Hematopoietic multipotent progenitor cell treated with erythropoietin and hydrocortisone succinate and interleukin-3 and kit ligand, for 8 days (in vitro differentiated cells): ENCODE results near the gene ACTL10.

Experiments used
- DNase-seq: peaks from one replicate; pipeline ENCODE4 v3.0.0-alpha.2; 2015

ACTL10 gene

GRCh38 chr20:33649201-33649681 is 17.5 kb upstream of the ACTL10 start:
- DNase-seq, result no peak

DNA sequence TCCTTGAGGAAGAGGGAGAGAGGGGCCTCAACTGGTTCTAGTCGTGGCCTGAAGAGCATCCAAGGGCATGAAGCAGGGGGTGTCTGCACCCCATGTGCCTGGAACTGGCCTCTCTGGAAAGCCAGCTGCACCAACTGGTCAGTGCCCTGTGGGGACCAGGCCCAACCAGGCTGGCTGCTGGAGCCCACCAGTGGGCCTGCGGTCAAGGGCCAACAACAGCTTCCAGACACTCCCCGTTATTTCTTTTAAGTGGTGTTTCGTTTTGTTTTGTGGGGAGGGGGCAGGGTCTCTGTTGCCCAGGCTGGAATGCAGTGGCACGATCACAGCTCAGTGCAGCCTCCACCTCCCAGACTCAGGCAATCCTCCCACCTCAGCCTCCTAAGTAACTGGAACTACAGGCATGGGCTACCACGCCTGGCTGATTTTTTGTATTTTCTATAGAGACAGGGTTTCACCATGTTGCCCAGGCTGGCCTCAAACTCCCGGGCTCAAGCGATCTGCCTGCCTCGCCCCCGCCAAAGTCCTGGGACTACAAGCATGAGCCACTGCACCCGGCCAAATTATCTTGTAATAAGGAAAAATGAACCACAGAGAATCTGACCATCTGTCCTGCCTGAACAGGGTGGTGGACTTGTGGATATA is 16.5 kb upstream of the ACTL10 start:
- DNase-seq, result no peak

GRCh38 chr20:33650753-33651561 is 15.8 kb upstream of the ACTL10 start:
- no peak for DNase-seq

DNA sequence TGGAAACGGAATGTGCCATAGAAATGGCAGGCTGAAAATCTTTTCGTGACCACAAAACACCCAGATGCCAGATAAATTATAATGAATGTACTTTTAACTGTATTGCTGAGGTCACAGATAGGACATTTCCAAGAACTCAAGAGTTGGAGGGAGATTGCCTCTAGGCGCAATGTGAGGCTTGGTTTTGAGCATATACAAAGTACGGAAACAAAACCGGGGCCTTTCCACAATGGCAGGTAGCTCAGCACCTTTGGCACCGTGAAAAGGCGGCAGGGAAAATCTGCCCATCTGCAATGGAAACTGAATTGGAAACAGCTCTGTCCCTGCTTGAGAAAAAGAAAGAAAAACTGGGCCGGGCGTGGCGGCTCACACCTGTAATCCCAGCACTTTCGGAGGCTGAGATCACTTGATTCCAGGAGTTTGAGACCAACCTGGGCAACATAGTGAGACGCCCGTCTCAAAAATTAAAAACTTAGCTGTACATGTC is 15.1 kb upstream of the ACTL10 start:
- DNase-seq, result peak; percentile 77

DNA sequence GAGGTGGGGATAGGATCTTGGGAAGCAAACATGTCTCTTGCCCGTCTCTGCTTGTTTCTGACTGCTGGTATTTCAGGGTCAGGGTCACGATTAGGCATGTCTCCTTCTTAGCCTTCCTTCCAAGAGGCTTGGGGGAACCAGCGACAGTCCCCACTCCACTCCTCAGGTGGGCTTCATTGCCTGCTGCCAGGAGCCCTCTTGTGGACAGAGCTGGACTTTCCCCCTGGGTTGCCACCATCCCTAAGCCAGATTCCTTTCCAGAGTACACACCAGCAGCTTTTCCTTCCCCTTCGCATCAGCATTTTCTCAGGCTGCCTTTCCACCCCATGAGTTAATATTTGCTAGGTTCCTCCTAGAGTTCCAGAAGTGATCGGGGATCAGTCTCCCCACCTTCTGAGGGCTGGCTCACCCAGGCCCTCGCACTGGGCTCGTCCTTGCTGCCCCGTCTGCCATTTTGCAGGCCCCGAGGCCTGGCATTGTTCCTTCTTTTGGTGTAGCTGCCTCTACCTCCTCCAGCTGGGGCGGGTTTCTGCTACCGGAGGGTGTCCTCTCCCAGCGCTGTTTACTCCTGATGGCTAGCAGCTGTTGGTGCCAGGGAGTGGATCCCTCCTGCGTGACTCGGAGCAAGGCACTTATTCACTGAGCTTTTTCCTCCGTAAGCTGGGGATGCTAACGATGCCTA is 13.4 kb upstream of the ACTL10 start:
- peak; percentile 60 for DNase-seq

- no peak for DNase-seq
Measured at GRCh38 chr20:33653900-33654596, 12.7 kb upstream of the ACTL10 start.

DNA sequence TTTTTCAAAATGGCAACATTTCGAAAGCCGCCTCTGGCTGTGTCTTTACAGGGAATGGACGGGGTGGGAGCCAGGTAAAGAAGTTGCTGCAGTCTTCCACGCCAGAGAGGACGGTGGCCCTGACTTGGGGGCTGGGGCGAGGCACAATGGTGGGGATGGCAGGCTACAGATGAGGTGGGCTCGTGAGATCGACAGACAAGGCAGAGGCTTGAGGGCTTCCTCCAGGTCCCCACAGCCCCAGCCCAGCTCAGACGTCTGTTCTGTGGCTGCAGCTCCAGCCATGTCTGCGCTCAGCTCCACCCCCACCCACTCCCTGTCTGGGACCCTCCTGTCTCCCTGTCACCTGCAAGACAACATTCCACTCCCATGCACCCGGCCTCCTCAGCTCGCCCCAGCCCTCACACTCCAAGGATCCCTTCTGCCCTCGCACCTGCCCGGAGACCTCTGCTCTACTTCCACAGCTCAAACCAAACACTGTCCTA is 12.0 kb upstream of the ACTL10 start:
- no peak for DNase-seq

DNA sequence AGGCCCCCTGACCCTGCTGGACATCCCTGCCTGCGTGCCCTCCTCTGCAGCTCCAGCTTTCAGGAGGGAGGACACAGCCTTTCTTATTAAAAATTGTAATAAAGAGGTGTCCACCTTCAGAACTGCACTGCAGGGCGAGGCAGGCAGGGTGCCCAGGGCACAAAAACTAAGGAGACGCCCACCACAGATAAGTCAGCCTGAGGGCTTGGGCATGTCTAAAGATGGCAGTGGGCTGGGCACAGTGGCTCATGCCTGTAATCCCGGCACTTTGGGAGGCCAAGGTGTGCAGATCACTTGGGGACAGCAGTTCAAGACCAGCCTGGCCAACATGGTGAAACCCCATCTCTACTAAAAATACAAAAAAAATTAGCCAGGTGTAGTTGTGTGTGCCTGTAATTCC is 11.6 kb upstream of the ACTL10 start:
- DNase-seq, result no peak

- DNase-seq, result no peak
Measured at GRCh38 chr20:33656010-33656782, 10.5 kb upstream of the ACTL10 start.

- no peak for DNase-seq
Measured at GRCh38 chr20:33656783-33657703, 9.7 kb upstream of the ACTL10 start.

DNA sequence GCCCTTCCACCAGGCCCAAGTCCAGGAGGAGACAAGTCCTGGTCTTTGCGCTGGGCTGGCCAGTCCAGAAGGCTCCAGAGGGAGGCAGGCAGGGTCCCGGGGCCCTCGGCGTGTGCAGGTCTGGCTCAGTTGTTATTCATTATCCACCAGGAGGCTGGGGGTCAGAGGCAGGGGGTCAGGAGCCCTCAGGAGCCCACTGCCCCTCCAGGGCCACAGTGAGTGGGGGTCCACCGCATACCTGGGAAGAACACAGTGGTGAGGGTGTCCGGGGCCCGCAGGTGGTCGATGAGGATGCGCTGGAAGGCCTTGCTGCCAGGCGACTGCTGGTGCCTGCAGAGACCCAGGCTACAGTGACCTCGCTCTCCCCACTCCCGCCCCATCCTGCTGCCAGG is 9.0 kb upstream of the ACTL10 start:
- DNase-seq, result no peak

GRCh38 chr20:33658510-33658909 is 8.2 kb upstream of the ACTL10 start:
- DNase-seq, result no peak

DNA sequence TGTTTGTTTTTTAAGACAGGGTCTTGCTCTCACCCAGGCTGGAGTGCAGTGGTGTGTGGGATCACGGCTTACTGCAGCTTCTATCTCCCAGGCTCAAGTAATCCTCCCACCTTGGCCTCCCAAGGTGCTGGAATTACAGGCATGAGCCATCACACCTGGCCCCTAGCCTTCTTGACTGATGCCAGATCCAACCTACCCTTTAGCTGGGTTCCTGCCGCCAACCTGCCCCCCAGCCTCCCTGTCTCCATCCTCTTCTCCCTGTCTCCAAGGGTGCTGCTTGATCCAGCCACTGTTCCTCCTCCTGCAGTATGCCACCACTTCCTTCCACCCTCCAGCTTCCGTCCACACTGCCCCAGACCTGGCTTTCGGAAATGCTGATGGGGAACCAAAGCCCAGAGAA is 7.8 kb upstream of the ACTL10 start:
- DNase-seq, result no peak

- DNase-seq, result no peak
Measured at GRCh38 chr20:33659341-33660034, 7.3 kb upstream of the ACTL10 start.

GRCh38 chr20:33660035-33660684 is 6.6 kb upstream of the ACTL10 start:
- no peak for DNase-seq

GRCh38 chr20:33660685-33661058 is 6.1 kb upstream of the ACTL10 start:
- no peak for DNase-seq

GRCh38 chr20:33662172-33662571 is 4.6 kb upstream of the ACTL10 start, which contains the start of gene C20orf144:
C20orf144 (plus strand) TSS chr20:33662327; CDS start chr20:33662346, 19 bp downstream.
- no peak for DNase-seq

GRCh38 chr20:33663161-33664084 is 3.3 kb upstream of the ACTL10 start:
- DNase-seq, result peak; percentile 77
